Measurements from ENCODE around the gene CLEC2D.

CLEC2D gene

DNA sequence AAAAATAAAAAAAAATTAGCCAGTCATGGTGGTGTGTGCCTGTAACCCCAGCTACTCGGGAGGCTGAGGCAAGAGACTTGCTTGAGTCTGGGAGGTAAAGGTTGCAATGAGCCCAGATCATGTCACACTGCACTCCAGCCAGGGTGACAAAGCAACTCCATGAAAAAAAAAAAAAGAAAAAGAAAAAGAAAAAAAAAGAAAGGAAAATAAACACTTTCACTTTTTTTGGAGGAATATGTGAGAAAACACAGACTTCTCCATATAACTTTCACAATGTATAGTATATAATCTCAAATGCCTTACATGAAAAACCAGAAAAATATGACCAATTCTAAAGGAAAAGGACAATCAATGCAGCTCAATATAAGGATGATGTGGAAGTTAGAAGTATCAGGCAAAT lies 54.5 kb downstream of the CLEC2D start:
- POLR2A ChIA-PET, result no interaction called here
- no peak for DNase-seq (ENCODE audit: extremely low spot score)
- CTCF ChIA-PET, result interaction anchor here (0.6 to 3.3 kb wide), 3 partner anchors 17 to 19 kb away, joined by 3 to 10 read pairs (median 4); no protein-coding TSS in a partner anchor
- TF ChIP-seq, protein P1, sequence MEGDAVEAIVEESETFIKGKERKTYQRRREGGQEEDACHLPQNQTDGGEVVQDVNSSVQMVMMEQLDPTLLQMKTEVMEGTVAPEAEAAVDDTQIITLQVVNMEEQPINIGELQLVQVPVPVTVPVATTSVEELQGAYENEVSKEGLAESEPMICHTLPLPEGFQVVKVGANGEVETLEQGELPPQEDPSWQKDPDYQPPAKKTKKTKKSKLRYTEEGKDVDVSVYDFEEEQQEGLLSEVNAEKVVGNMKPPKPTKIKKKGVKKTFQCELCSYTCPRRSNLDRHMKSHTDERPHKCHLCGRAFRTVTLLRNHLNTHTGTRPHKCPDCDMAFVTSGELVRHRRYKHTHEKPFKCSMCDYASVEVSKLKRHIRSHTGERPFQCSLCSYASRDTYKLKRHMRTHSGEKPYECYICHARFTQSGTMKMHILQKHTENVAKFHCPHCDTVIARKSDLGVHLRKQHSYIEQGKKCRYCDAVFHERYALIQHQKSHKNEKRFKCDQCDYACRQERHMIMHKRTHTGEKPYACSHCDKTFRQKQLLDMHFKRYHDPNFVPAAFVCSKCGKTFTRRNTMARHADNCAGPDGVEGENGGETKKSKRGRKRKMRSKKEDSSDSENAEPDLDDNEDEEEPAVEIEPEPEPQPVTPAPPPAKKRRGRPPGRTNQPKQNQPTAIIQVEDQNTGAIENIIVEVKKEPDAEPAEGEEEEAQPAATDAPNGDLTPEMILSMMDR (IDR thresholded peaks at IDR 0.05; ENCODE audit: control extremely low read depth, extremely low read depth, low read depth, missing control alignments), result no peak

DNA sequence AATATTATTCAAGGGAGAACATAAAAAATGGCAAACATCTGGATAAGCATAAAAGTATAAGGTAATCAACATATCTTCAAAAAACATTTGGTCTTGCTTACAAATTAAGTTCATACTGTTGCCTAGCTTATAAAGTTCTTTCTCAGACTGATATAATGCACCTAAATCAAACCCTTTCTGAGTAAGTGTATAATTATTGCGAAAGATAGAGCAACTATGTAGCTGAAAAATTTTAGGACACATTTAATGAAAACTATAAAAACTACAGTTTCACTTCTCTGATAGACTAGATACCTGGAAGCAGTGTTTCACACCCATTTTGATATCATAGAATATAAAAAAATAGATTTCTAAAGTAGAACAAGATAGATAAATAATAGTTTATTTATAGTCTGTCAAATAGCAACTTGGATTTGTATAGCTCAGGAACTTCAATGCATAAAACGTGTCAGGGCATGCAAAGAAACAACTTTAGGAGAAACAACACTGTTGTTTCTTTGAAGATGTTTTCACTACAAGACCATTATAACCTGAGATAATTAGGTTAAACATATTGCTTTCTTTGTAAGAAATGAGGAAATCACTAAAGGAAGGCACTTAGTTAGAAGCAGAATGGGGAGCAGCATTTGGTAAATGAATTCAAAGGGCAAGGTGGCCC lies 55.8 kb downstream of the CLEC2D start:
- POLR2A ChIA-PET, result no interaction called here
- TF ChIP-seq, protein P1 (IDR thresholded peaks at IDR 0.05; ENCODE audit: control extremely low read depth, extremely low read depth, low read depth, missing control alignments), result no peak
- CTCF ChIA-PET, result interaction anchor here (1.0 to 2.6 kb wide), 7 partner anchors 10 to 394 kb away, joined by 3 to 14 read pairs (median 3); no protein-coding TSS in a partner anchor
- DNase-seq (ENCODE audit: extremely low spot score), result no peak

DNA sequence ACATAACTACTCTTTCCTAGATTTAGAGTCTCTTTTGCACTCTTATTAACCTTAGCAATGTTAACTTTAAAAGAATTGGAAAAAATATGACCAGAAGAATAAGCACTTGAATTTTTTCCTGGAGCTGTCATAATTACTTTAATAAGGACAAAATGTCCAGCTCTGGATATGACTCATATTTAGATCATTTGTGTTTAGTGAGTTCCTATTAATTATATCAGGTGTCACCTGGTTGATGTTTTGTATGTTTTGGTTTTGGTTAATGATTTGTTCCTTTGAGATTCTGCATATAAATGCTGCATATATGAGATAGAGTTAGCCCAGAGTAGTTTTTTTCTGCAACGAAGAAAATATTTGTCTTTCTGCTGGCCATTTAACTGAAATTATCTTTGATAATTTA lies 58.3 kb downstream of the CLEC2D start:
- TF ChIP-seq, protein P1 (IDR thresholded peaks at IDR 0.05; ENCODE audit: control extremely low read depth, extremely low read depth, low read depth, missing control alignments), result no peak
- CTCF ChIA-PET, result interaction anchor here (1.2 to 1.3 kb wide), 2 partner anchors 10 to 20 kb away, joined by 3 to 5 read pairs; no protein-coding TSS in a partner anchor
- no peak for DNase-seq (ENCODE audit: extremely low spot score)
- POLR2A ChIA-PET, result no interaction called here

DNA sequence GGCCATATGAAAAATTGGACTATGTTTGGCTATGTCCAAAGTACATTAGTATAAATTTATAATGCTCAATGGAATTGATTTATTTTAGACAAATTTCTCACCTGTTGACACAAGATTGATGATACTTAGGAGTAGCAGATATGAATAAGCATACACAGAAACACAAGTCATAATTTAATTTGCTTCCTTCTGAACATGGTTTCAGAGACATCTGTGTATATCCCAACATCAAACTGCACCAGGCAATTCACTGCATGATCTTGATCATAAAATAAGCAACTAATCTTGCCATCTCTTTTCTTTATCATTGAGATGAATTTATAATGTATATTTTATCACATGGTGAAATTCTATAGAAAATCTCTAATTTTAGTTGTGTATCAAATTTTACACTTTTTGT lies 59.6 kb downstream of the CLEC2D start:
- CTCF ChIA-PET, result interaction anchor here (1.0 to 2.3 kb wide), 5 partner anchors 14 to 24 kb away, joined by 4 to 12 read pairs (median 9); no protein-coding TSS in a partner anchor
- POLR2A ChIA-PET, result interaction anchor here (0.5 to 2.0 kb wide), 5 partner anchors 9 to 81 kb away, joined by 4 to 5 read pairs (median 4); partner anchors contain the start of gene CD69
- DNase-seq (ENCODE audit: extremely low spot score), result no peak
- TF ChIP-seq, protein P1 (IDR thresholded peaks at IDR 0.05; ENCODE audit: control extremely low read depth, extremely low read depth, low read depth, missing control alignments), result no peak

DNA sequence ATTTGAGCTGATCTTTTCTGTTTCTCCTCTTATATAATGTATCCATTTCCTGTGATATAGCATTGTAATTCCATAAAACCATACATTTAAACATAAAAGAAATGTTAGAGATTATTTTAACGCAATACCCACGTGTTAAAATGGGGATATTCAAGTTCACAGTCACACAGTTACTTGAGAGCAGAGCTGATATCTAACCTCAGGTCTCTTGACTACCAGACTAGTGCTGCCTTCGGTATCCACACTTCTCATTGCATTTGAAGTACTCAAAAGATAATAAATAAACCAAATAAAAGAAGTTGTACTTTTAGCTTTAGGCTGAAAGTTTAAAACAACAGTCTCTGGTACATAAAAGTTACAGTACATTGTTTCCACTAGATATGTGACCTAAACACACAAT lies 60.5 kb downstream of the CLEC2D start:
- CTCF ChIA-PET, result interaction anchor here (1.0 to 2.3 kb wide), 13 partner anchors 8 to 82 kb away, joined by 3 to 12 read pairs (median 4); no protein-coding TSS in a partner anchor
- DNase-seq (ENCODE audit: extremely low spot score), result no peak
- TF ChIP-seq, protein P1 (IDR thresholded peaks at IDR 0.05; ENCODE audit: control extremely low read depth, extremely low read depth, low read depth, missing control alignments), result no peak
- POLR2A ChIA-PET, result interaction anchor here (0.8 to 2.0 kb wide), 4 partner anchors 12 to 82 kb away, joined by 4 to 5 read pairs (median 4); partner anchors contain the start of gene CD69

DNA sequence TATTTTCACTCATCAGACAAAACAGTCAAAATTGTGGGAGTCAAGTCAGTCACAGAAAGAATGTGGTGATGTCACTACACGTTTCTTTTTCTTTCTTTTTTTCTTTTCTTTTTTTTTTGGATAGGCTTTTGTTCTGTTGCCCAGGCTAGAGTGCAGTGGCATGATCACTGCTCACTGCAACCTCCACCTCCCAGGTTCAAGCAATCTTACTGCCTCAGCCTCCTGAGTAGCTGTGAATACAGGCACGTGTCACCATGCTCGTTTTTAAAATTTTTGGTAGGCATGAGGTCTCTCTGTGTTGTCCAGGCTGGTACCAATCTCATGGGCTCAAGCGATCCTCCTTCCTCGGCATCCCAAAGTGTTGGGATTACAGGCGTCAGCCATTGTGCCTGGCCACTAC lies 61.1 kb downstream of the CLEC2D start:
- POLR2A ChIA-PET, result interaction anchor here (1.2 to 2.0 kb wide), 3 partner anchors 13 to 83 kb away, joined by 4 to 5 read pairs (median 4); partner anchors contain the start of gene CD69
- CTCF ChIA-PET, result interaction anchor here (0.9 to 2.3 kb wide), 11 partner anchors 8 to 83 kb away, joined by 3 to 10 read pairs (median 4); no protein-coding TSS in a partner anchor
- no peak for DNase-seq (ENCODE audit: extremely low spot score)
- TF ChIP-seq, protein P1 (IDR thresholded peaks at IDR 0.05; ENCODE audit: control extremely low read depth, extremely low read depth, low read depth, missing control alignments), result no peak

All from GM10248 (cell line).